HG03045 (cell line): ENCODE measurements around the gene PAX4.

Source experiments
- ATAC-seq: cut with Tn5 transposase; IDR thresholded peaks from one replicate; pipeline ENCODE4 v1.9.1; 2021; ENCODE audit warnings: mild to moderate bottlenecking, moderate library complexity; ENCODE audit not compliant: unreplicated experiment

PAX4 gene

DNA sequence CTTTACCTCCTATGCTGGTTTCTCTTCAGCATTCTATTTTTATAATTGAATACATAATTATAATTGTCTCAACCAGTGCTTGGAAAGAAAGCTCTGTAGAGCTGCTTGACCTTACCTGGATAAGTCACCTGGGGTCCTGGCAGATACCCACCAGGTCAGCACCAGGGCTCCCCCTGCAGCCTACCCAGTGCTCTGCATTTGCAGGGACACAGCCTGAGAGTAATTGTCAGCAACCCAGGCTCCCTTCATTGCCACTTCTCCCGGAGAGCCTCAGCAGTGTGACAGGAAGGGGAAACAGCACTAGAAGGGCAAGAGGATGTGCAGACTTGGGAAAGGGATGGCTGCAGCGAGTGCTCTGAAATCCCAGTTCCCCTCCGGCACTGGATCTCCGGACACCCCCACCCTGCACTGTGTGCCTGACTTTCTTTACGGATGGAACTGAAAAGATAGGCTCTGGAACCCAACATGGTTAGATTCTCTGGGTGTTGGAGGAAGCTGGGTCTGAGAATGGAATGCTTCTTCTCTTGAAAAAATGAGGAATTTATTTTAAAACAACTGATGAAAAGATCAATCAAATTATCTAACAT, 11.4 kb upstream of the PAX4 start:
- ATAC-seq: no peak

DNA sequence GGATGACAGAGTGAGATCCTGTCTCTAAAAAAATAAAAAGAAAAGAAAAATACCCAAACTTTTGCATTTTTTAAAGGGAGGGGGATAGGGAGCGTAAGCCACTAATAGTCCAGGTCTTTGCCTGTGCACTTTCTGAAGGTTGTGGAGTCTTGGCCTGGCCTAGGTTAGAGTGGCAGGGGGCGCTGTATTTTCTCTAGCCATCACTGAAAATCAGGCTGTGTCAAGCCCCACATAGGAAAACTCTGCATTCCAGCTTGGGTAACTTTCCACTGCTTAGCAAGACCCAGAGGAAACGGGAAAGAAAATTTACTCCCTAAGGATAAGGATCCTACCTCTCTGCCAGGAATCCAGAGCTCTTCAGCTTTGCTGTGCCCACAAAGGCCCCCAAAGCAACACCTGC, 10.5 kb upstream of the PAX4 start:
- no peak for ATAC-seq

DNA sequence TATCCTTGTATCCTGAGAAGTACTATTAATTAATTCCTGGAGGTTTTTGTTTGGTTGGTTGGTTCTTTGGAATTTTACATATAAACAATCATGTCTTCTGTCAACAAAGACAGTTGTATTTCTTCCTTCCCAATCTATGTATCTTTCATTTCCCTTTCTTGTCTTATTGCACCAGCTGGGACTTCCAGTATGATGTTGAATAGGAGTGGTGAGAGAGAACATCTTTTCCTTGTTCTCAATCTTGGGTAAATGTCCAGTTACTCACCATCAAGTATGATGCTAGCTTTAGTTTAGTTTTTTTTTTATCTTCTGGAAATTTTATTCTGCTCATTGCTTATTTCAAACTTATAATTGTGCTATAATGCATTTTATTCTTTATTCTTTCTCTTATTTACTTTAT, 7.4 kb upstream of the PAX4 start:
- no peak for ATAC-seq

GRCh38 chr7:127620406-127621233, 2.7 kb upstream of the PAX4 start:
- ATAC-seq: no peak

GRCh38 chr7:127619681-127620405, 1.9 kb upstream of the PAX4 start:
- no peak for ATAC-seq

- ATAC-seq: no peak
Measured at GRCh38 chr7:127618775-127619174, 833 bp upstream of the PAX4 start.

DNA sequence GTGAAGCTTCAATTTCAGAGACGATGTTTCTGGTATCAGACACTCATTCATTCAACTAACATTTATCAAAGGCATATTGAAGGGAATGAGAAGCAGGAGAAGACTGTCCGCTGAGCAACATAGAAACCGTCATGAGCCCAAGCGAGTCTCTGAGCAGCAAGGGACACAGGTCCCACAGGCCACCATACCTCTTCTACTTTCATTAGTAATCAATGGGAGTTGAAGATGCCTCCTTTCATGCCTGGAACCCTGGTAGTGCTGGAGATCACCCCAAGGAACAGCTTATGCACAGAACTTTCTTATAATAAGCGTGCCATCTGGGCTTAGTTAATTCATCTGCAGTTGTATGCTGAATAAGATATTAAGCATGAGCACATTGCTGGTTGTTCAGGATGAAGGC, 1.2 kb downstream of the PAX4 start:
- no peak for ATAC-seq

DNA sequence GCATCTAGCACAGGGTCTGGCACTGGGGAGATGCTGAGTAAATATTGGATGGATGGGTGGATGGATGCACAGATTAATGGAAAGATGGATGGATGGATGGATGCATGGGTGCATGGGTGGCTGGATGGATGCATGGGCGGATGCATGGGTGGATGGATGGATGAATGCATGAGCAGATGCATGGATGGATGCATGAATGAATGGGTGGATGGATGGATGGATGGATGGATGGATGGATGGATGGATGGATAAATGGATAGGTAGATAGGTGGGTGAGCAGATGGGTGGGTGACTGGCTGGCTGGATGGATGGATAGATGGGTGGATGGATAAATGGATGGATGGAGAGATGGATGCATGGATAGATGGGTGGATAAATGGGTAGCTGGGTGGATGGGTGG, 5.7 kb downstream of the PAX4 start:
- ATAC-seq: no peak

DNA sequence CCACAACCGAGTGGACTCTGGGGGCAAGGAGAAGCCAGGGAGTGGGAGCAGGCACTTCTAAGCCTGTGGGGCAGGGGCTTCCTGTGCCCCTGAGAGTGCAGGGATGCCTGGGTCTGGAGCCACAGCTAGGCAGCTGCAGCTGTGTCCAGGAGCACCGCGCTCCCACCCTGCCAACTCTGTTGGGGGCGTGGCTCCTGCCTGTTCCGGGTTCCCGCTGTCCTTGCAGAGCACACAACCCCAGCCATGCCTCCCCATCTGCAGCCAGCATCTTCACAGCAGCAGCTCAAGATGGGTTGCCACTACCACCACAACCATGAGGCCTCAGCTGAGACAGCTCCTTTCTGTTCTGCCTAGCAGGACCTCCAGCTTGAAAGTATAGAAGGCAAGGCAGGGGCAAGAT, 8.6 kb downstream of the PAX4 start:
- no peak for ATAC-seq

DNA sequence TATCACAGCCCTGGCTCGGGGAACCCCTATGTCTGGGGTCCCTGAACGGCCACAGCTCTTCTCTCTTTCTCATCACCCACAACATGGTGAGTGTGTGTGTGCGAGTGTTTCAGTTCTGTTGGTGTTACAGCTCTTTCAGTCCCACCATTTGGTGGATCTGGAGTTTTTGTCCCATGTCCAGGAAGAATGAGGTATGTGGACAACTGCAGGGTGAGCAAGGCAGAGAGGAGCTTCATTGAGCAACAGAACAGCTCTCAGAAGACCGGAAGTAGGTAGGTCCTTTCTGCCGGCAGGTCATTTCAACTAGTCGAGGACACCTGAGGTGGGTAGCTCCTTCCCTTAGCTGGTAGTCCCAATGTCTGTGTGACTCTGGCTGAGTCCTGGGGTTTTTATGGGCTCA, 9.5 kb downstream of the PAX4 start:
- ATAC-seq: no peak

DNA sequence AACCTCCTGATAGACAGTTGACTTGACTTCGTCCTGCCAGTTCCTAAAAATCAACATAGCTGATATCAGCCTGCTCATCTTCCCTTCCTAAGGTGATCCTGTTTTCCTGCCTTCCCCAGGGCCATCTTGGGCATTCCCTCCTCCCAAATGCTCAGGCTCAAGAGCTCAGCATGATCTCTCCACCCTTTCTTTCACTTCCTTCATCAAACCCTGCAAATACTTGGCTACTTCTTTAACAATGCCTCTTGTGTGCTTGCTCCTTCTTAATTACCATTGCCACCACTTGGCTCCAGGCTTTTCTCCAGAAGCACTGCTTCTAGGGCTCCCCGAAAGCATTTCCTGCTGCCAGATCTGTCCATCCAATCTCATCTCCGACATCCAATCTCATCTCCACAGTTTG, 17.1 kb downstream of the PAX4 start:
- ATAC-seq: no peak

DNA sequence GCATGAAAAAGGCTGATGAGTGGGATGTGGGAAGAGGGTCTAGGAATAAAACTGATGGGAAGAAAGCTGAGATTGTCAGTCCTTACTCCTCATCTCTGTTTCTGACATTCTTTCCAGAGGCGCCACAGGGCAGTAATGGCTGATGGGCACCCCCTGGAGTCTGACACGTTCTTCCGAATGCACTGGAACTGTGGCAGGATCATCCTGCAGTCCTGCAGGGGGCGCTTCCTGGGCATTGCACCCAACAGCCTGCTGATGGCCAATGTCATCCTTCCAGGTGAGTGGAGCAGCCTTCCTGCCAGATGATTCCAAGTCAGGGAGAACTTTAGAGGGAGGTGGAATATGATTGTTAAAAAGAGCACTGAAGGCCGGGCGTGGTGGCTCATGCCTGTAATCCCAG, 19.6 kb downstream of the PAX4 start:
- ATAC-seq: no peak

GRCh38 chr7:127595737-127596136, 22.2 kb downstream of the PAX4 start:
- no peak for ATAC-seq

DNA sequence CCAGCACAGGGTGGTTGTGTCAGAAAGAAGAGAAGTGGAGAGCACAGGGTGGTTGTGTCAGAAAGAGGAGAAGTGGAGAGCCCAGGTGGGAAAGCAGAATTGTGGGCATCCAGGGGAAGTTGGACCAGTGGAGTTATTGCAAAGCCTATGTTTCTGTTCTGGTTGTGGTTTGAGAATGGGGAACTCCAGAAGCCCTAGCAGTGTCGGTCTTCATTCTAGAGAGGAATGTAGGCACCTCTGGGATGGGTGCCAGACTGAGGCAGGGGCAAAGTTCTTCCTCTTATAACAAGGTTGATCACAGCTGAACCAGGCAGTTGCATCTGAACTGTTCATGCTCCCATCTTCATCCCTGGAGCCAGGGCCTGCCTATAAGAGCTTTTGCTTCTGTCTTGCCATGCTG, 23.5 kb downstream of the PAX4 start:
- no peak for ATAC-seq

- ATAC-seq: no peak
Measured at GRCh38 chr7:127592550-127592949, 25.4 kb downstream of the PAX4 start.

- no peak for ATAC-seq
Measured at GRCh38 chr7:127591591-127591990, 26.4 kb downstream of the PAX4 start.

- no peak for ATAC-seq
Measured at GRCh38 chr7:127591189-127591588, 26.8 kb downstream of the PAX4 start.

- no peak for ATAC-seq
Measured at GRCh38 chr7:127589896-127590295, 28.0 kb downstream of the PAX4 start.

DNA sequence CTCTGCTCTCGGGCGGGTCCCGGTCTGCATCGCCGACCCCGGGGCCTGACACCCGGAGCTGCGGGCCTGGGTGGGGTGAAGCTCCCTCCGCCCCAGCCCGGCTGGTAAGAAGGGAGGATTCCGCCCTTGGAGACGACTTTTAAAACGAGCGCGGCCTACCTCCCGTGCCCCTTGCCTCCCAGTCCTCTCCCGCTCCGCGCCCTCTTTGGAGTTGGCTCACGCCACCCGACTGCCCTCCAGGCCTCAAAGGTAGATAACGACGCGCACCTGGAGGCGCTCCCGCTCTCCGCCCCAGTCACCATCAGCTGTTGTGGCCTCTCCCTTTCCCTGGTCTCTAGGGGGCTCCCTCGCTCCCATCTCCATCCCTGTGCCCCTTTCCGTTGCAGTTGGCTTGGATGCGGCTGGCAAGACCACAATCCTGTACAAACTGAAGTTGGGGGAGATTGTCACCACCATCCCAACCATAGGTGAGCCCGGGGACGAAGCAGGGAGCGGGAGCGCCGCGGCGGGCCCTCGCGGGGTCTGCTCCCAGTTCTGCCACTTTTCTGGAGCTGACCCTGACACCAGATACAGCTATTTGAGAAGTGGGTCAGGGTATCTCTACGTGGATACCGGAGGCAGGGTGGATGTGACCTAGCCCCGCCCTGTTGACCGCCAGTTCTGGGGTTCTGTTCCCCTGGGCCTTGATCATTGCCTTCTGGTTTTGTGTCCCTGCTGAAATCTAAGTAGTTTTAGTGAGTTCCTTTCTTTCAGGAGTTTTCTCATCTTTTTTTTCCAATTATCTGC, 29.1 kb downstream of the PAX4 start:
- ATAC-seq: peak; percentile 18

DNA sequence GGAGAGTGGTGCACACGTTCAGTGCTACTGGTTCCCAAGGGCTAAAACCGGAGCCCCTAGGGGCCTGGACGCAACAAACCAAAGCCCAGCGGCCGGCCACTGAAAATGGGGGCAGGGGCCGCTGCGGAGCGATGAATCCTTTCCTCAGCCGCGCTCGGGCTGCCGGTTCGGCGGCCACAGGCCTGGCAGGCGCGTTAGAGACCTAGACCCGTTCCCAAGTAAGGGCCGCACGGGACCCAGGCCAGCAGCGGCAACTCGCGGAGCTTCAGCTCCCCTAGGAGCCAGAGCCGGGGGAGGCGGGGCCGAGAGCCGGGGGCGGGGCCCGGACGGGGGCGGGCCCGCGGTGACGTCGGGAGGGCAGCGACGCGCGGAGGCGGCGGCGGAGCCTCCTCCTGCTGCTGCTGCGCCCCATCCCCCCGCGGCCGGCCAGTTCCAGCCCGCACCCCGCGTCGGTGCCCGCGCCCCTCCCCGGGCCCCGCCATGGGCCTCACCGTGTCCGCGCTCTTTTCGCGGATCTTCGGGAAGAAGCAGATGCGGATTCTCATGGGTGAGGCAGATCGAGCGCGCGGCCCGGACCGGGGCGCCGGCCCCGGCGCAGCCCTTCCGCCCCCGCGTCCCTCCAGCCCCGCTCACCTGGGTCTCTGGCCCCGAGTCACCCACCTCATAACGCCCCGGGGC, 29.8 kb downstream of the PAX4 start, which contains the start of gene ARF5:
TSS of gene ARF5 (plus strand) at position 393 of the 678 bp plus-strand sequence. CDS start at position 481, 88 bp downstream.
- peak; percentile 75 for ATAC-seq

DNA sequence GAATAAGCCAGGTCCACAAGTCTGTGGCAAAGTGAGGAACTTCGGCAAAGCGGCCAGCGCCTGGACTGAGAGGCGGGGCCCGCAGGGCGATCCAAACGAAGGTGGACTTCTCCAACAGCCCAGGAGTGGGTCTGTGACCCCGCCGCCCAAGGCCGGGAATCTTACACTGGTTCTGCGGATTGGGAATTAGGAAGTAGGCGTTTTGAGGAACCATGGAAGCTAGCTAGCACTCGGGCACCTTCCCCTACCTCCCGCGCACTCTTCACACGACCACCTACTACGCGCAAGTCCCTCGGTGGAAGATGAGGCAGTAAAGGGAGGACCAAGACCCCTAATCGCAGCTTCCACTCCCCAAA, 30.3 kb downstream of the PAX4 start:
- no peak for ATAC-seq
